Neural progenitor cell (in vitro differentiated cells): ENCODE results near the gene SYNC. TPM values are rescaled to one million over a fixed set of nuclear protein-coding genes. Genes with fewer than 3 reads are reported as not detected.

Experiments used
- DNase-seq: peaks from one replicate; pipeline ENCODE4 v3.0.0-alpha.2; 2016; ENCODE audit warnings: low spot score
- H2AFZ ChIP-seq: fragments of 200-600 bp; sonication (generic); replicated peaks from 2 replicates; pipeline ENCODE4 v1.6.1; 2016; ENCODE audit warnings: antibody characterized with exemption
- H3F3A ChIP-seq: fragments of 200-600 bp; sonication (generic); 2 replicates; pipeline ENCODE4 v1.6.1; 2016; ENCODE audit warnings: antibody characterized with exemption, low read depth
- H3K27ac ChIP-seq: fragments of 200-600 bp; sonication (generic); 2 replicates; pipeline ENCODE4 v1.5.1; 2016; ENCODE audit warnings: mild to moderate bottlenecking
- H3K27me3 ChIP-seq: fragments of 200-600 bp; sonication (generic); 2 replicates; pipeline ENCODE4 v1.6.1; 2016; ENCODE audit warnings: mild to moderate bottlenecking, moderate library complexity
- H3K36me3 ChIP-seq: fragments of 200-600 bp; sonication (generic); 2 replicates; pipeline ENCODE4 v1.5.1; 2016
- H3K4me1 ChIP-seq: fragments of 200-600 bp; sonication (generic); 2 replicates; pipeline ENCODE4 v1.6.1; 2016; ENCODE audit warnings: mixed run types
- H3K4me2 ChIP-seq: fragments of 200-600 bp; sonication (generic); 2 replicates; pipeline ENCODE4 v1.6.1; 2016
- H3K4me3 ChIP-seq: fragments of 200-600 bp; sonication (generic); 2 replicates; pipeline ENCODE4 v1.5.1; 2016
- H3K79me2 ChIP-seq: fragments of 200-600 bp; sonication (generic); 2 replicates; pipeline ENCODE4 v1.6.1; 2016; ENCODE audit warnings: low read depth
- H3K9ac ChIP-seq: fragments of 200-600 bp; sonication (generic); 2 replicates; pipeline ENCODE4 v1.6.1; 2016
- H3K9me3 ChIP-seq: fragments of 200-600 bp; sonication (generic); 2 replicates; pipeline ENCODE4 v1.5.1; 2016; ENCODE audit warnings: low read depth
- H4K20me1 ChIP-seq: fragments of 200-600 bp; sonication (generic); 2 replicates; pipeline ENCODE4 v1.6.1; 2016; ENCODE audit warnings: low read depth
- H3K27ac Mint-ChIP-seq: 3 replicates; pipeline ENCODE4 v1.8.0; 2021; ENCODE audit warnings: mixed read lengths
- H3K27me3 Mint-ChIP-seq: 2 replicates; pipeline ENCODE4 v1.8.0; 2022; ENCODE audit warnings: low read depth, mild to moderate bottlenecking, inconsistent platforms, moderate library complexity, mixed read lengths; ENCODE audit not compliant: insufficient read depth
- H3K36me3 Mint-ChIP-seq: 3 replicates; pipeline ENCODE4 v1.8.0; 2021; ENCODE audit warnings: mixed read lengths
- H3K4me1 Mint-ChIP-seq: 3 replicates; pipeline ENCODE4 v1.8.0; 2021; ENCODE audit warnings: mixed read lengths
- H3K4me3 Mint-ChIP-seq: 3 replicates; pipeline ENCODE4 v1.8.0; 2021; ENCODE audit warnings: mild to moderate bottlenecking, moderate library complexity, mixed read lengths
- H3K9me3 Mint-ChIP-seq: 3 replicates; pipeline ENCODE4 v1.8.0; 2020; ENCODE audit warnings: mixed read lengths
- EZH2 ChIP-seq: fragments of 200-600 bp; sonication (generic); IDR thresholded peaks from 2 replicates; pipeline ENCODE4 v1.6.1; 2017; ENCODE audit warnings: antibody characterized with exemption, mild to moderate bottlenecking, moderate library complexity
- EZH2phosphoT487 ChIP-seq: fragments of 200-600 bp; sonication (generic); IDR thresholded peaks from 2 replicates; pipeline ENCODE4 v1.6.1; 2017; ENCODE audit warnings: antibody characterized with exemption
- total RNA-seq: library from RNA; depleted of rRNA; stranded (reverse); fragments of >200 nt; gene quantifications from 2 replicates; pipeline ENCODE4 v1.2.3, GENCODE V29; 2015; ENCODE audit warnings: low replicate concordance
- TF ChIP-seq, protein P1 (sequence below): fragments of 200-600 bp; sonication (generic); IDR thresholded peaks from 2 replicates; pipeline ENCODE4 v1.5.1; 2017; ENCODE audit warnings: antibody characterized with exemption, mild to moderate bottlenecking

The SYNC gene
- total RNA-seq, 1 donor from 2014 or later = not detected

DNA sequence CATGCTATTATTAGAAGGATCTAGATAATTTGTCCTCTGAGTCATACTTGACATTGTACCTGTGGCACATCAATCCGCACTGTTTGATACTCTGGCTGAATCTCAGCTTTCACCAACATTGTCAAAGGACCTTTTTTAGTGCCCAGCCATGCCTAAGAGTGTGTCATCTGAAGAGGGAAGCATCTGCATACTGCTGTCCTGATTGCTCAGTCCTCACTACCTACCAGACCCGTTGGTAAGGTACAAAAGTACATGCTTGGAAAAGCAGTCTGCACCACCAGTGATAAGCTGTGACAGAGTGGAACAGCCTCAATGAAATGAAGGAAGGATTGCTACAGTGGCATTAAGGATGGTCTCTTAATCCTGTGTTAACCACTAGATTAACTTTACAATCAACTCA lies 17.1 kb downstream of the SYNC start:
- Histone ChIP-seq H3F3A (peaks cover 58% of the 10 kb centered on the region), H3K4me1 (no peaks in the 10 kb centered on the region), H3K27me3 (no peaks in the 10 kb centered on the region), H3K36me3 (peaks cover 11% of the 10 kb centered on the region), H3K9me3 (no peaks in the 10 kb centered on the region), H3K79me2 (no peaks in the 10 kb centered on the region), H3K27ac (no peak overlapping the region), H4K20me1 (peaks cover 6% of the 10 kb centered on the region), H2AFZ (no peak overlapping the region), H3K4me3 (no peak overlapping the region), H3K4me2 (no peak overlapping the region), H3K9ac (no peak overlapping the region)
- Mint-ChIP-seq H3K4me3 (no peak overlapping the region), H3K4me1 (no peaks in the 10 kb centered on the region), H3K36me3 (peaks cover 26% of the 10 kb centered on the region), H3K27ac (no peak overlapping the region), H3K27me3 (peaks cover 3% of the 10 kb centered on the region), H3K9me3 (no peaks in the 10 kb centered on the region)
- no peak for TF ChIP-seq EZH2
- TF ChIP-seq, protein P1, sequence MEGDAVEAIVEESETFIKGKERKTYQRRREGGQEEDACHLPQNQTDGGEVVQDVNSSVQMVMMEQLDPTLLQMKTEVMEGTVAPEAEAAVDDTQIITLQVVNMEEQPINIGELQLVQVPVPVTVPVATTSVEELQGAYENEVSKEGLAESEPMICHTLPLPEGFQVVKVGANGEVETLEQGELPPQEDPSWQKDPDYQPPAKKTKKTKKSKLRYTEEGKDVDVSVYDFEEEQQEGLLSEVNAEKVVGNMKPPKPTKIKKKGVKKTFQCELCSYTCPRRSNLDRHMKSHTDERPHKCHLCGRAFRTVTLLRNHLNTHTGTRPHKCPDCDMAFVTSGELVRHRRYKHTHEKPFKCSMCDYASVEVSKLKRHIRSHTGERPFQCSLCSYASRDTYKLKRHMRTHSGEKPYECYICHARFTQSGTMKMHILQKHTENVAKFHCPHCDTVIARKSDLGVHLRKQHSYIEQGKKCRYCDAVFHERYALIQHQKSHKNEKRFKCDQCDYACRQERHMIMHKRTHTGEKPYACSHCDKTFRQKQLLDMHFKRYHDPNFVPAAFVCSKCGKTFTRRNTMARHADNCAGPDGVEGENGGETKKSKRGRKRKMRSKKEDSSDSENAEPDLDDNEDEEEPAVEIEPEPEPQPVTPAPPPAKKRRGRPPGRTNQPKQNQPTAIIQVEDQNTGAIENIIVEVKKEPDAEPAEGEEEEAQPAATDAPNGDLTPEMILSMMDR = no peak
- TF ChIP-seq EZH2phosphoT487 = no peak
- DNase-seq = no peak

GRCh38 chr1:32684167-32684811 lies 18.3 kb downstream of the SYNC start:
- no peaks in the 10 kb centered on the region for H3K4me1 ChIP-seq
- H3F3A ChIP-seq = peaks cover 65% of the 10 kb centered on the region
- TF ChIP-seq EZH2 (no peak), EZH2phosphoT487 (no peak)
- TF ChIP-seq, protein P1 = no peak
- no peaks in the 10 kb centered on the region for H3K9me3 Mint-ChIP-seq
- peaks cover 22% of the 10 kb centered on the region for H3K36me3 Mint-ChIP-seq
- no peak for DNase-seq
- H3K9ac ChIP-seq = no peak overlapping the region
- no peaks in the 10 kb centered on the region for H3K9me3 ChIP-seq
- peak overlapping the region; percentile 37 for H3K27ac Mint-ChIP-seq
- H3K36me3 ChIP-seq = peaks cover 13% of the 10 kb centered on the region
- H3K27me3 Mint-ChIP-seq = peaks cover 1% of the 10 kb centered on the region
- no peak overlapping the region for H3K4me3 Mint-ChIP-seq
- no peak overlapping the region for H2AFZ ChIP-seq
- no peak overlapping the region for H3K4me2 ChIP-seq
- H3K27me3 ChIP-seq = no peaks in the 10 kb centered on the region
- H3K27ac ChIP-seq = peak overlapping the region; percentile 0
- H3K79me2 ChIP-seq = no peaks in the 10 kb centered on the region
- H3K4me3 ChIP-seq = no peak overlapping the region
- H3K4me1 Mint-ChIP-seq = no peaks in the 10 kb centered on the region
- peaks cover 6% of the 10 kb centered on the region for H4K20me1 ChIP-seq

- Histone ChIP-seq H3K27ac (no peak overlapping the region), H4K20me1 (peaks cover 6% of the 10 kb centered on the region), H3K4me1 (no peaks in the 10 kb centered on the region), H3K4me3 (no peak overlapping the region), H3F3A (peaks cover 66% of the 10 kb centered on the region), H3K4me2 (no peak overlapping the region), H3K9me3 (no peaks in the 10 kb centered on the region), H3K79me2 (no peaks in the 10 kb centered on the region), H3K36me3 (peaks cover 13% of the 10 kb centered on the region), H2AFZ (no peak overlapping the region), H3K9ac (no peak overlapping the region), H3K27me3 (no peaks in the 10 kb centered on the region)
- Mint-ChIP-seq H3K9me3 (no peaks in the 10 kb centered on the region), H3K36me3 (peaks cover 22% of the 10 kb centered on the region), H3K27me3 (no peaks in the 10 kb centered on the region), H3K27ac (no peak overlapping the region), H3K4me1 (no peaks in the 10 kb centered on the region), H3K4me3 (no peak overlapping the region)
- TF ChIP-seq EZH2phosphoT487 = no peak
- TF ChIP-seq EZH2 = no peak
- TF ChIP-seq, protein P1 = no peak
- no peak for DNase-seq
Measured at GRCh38 chr1:32683397-32683796, 19.2 kb downstream of the SYNC start.
